RCC 7860 (cell line): ENCODE results near the gene ZFAND4.
"Not testable (repeated sequence)": the region's sequence is repeated elsewhere in the genome, so short reads cannot be mapped to it uniquely, and the experiment has no call there.

Experiments used
- DNase-seq: peaks from one replicate; pipeline ENCODE4 v3.0.0-alpha.2; 2015; ENCODE audit warnings: low spot score
- FAIRE-seq: peaks from 2 replicates; lab custom pipeline; 2012; peaks lifted over from hg19 to GRCh38; lab: Jason Lieb, UNC

Gene ZFAND4

GRCh38 chr10:45672181-45673073 lies at the start of gene ZFAND4:
ZFAND4 (minus strand) TSS chr10:45672772; CDS start chr10:45663725, 9,047 bp downstream.
- peak; percentile 94 for DNase-seq
- FAIRE-seq, result no peak

- not testable (repeated sequence) for DNase-seq, FAIRE-seq
Observed at GRCh38 chr10:45721503-45721902, 48.9 kb upstream of the ZFAND4 start.

- DNase-seq, FAIRE-seq: not testable (repeated sequence)
Observed at GRCh38 chr10:45717642-45718041, 45.1 kb upstream of the ZFAND4 start.

GRCh38 chr10:45717053-45717452 lies 44.5 kb upstream of the ZFAND4 start:
- DNase-seq, FAIRE-seq: not testable (repeated sequence)

- not testable (repeated sequence) for DNase-seq, FAIRE-seq
Observed at GRCh38 chr10:45711223-45711622, 38.7 kb upstream of the ZFAND4 start.

- FAIRE-seq, DNase-seq: not testable (repeated sequence)
Observed at GRCh38 chr10:45710200-45710796, 37.7 kb upstream of the ZFAND4 start.

- FAIRE-seq, DNase-seq: not testable (repeated sequence)
Observed at GRCh38 chr10:45678467-45678866, 5.9 kb upstream of the ZFAND4 start.

GRCh38 chr10:45675388-45675787 lies 2.8 kb upstream of the ZFAND4 start:
- FAIRE-seq, result no peak
- DNase-seq, result no peak

- no peak for FAIRE-seq
- DNase-seq, result no peak
Observed at GRCh38 chr10:45673074-45673648, 589 bp upstream of the ZFAND4 start.

- not testable (repeated sequence) for FAIRE-seq, DNase-seq
Observed at GRCh38 chr10:45671300-45671699, 1.3 kb downstream of the ZFAND4 start.

GRCh38 chr10:45669897-45670296 lies 2.7 kb downstream of the ZFAND4 start:
- not testable (repeated sequence) for DNase-seq, FAIRE-seq

- FAIRE-seq (no peak), DNase-seq (no peak)
Observed at GRCh38 chr10:45660876-45661411, 11.6 kb downstream of the ZFAND4 start.

- FAIRE-seq, result no peak
Observed at GRCh38 chr10:45657033-45657926, 15.3 kb downstream of the ZFAND4 start.

GRCh38 chr10:45655219-45655618 lies 17.4 kb downstream of the ZFAND4 start:
- FAIRE-seq (no peak), DNase-seq (no peak)

More at GRCh38 chr10:45657033-45657926, 15.3 kb downstream of the ZFAND4 start:
- DNase-seq, result no peak

- not testable (repeated sequence) for FAIRE-seq, DNase-seq
Observed at GRCh38 chr10:45654753-45655141, 17.8 kb downstream of the ZFAND4 start.

- FAIRE-seq, result no peak
Observed at GRCh38 chr10:45653454-45653853, 19.1 kb downstream of the ZFAND4 start.

GRCh38 chr10:45652511-45652910 lies 20.1 kb downstream of the ZFAND4 start:
- DNase-seq, result no peak
- no peak for FAIRE-seq

More at GRCh38 chr10:45653454-45653853, 19.1 kb downstream of the ZFAND4 start:
- no peak for DNase-seq

- FAIRE-seq (peak; percentile 16), DNase-seq (no peak)
Observed at GRCh38 chr10:45649296-45649695, 23.3 kb downstream of the ZFAND4 start.

GRCh38 chr10:45647118-45647517 lies 25.5 kb downstream of the ZFAND4 start:
- FAIRE-seq (no peak), DNase-seq (no peak)
